ENCODE results near the gene CAPN10.

CAPN10 gene

DNA sequence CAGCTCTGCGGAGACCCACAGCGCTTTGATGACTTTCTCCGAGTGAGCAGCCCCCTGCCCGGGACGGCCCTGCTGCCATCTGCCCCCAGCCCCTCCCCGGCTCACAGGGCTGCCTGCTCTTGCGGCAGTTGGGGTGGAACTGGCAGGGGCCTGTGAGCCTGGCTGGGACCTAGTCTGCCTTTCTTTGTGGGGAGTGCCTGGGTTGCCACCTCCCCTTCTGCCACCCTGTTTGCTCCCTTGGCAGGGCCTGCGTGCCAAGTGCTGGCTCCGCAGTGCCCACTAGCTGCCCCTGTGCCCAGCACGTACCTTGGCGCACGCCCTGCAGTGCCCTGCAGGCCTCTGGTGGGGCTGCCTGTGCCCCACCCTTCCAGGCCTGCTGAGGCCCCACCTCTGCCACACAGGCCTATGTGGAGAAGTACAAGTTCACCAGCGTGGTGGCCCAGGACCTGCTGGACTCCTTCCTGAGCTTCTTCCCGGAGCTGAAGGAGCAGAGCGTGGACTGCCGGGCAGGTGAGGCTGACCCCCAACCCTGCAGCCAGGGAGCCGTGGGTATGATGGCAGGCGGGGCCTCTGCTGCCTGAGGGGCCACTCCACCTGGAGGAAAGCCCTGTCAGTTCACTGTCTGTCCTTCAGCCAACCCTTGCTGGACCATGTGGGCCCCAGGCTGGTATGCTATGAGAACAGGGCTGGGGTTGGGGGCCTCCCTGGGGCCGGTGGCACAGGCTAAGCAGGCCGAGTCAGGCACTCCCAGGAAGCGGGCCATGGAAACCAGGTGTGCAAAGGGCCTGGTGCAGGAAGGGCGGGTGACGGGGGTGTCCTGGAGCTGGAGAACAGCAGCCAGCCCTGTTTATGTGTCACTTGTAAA, 11.2 kb upstream of the CAPN10 start:
- no peak for DNase-seq

DNA sequence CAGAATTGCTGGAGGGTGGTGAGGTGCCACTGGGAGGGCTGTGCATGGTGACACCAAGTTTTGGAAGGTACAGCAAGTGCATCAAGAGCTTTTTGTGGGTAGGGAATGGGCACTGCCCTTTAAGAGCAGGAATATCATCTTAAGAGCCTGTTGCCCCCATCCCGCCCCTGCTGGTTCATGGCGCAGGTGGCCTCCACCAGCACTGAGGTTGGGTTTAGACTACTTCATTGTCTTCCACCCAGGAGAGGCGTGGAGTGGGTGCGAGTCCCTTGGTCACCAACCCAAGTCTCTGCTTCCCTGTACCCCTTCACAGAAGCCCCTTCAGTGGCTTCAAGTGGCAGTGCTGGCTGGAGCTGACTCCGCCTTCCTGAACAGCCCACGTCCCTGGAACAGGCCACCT, 10.5 kb upstream of the CAPN10 start:
- DNase-seq = no peak

DNA sequence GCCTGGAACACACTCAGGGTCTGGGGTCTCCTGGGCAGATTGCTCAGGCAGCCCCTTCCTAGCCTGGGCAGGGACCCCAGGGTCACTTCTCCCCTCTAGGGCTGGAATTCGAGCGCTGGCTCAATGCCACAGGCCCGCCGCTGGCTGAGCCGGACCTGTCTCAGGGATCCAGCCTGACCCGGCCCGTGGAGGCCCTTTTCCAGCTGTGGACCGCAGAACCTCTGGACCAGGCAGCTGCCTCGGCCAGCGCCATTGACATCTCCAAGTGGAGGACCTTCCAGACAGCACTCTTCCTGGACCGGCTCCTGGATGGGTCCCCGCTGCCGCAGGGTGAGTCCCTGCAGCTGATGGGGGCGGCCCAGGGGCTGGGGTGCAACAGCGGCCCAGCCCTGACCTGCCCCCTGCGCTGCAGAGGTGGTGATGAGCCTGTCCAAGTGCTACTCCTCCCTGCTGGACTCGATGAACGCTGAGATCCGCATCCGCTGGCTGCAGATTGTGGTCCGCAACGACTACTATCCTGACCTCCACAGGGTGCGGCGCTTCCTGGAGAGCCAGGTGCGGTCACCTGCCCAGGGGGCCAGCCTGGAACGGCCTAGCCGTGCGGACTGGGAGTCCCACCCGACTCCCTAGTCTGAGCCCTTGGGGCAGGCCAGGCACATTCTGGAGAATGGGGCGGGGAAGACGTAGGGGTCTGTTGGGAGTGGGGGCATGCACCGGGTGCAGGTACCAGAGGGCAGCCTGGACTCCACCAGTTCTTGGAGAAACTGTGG, 9.9 kb upstream of the CAPN10 start:
- no peak for DNase-seq

DNA sequence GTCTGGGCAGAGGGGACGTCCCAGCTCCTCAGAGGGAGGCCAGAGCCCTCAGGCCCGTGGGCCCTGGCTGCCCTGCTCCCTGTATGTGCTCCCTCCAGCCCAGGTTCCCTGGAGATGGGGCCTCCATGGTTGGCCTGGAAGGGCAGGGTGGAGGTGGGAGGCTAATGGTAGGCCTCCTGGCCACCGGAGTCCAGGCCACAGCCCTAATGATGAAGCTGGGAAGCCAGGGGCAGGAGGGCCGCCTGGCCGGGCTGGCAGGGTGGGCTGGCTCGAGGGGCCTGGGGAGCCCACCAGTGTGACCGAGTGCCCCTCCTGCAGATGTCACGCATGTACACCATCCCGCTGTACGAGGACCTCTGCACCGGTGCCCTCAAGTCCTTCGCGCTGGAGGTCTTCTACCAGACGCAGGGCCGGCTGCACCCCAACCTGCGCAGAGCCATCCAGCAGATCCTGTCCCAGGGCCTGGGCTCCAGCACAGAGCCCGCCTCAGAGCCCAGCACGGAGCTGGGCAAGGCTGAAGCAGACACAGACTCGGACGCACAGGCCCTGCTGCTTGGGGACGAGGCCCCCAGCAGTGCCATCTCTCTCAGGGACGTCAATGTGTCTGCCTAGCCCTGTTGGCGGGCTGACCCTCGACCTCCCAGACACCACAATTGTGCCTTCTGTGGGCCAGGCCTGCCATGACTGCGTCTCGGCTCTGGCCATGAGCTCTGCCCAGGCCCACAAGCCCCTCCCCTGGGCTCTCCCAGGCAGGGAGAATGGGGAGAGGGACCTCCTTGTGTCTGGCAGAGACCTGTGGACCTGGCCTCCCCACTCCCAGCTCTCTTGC, 9.0 kb upstream of the CAPN10 start:
- DNase-seq = no peak

DNA sequence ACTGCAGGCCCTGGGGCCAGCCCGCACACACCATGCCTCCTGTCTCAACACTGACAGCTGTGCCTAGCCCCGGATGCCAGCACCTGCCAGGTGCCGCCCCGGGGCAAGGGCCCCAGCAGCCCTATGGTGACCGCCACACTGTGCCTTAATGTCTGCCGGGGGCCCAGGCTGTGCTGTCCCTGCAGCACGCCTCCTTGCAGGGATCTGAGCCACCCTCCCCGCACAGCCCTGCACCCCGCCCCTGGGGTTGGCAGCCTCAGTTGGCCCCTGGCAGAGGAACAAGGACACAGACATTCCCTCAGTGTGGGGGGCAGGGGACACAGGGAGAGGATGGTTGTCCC, 8.5 kb upstream of the CAPN10 start:
- no peak for DNase-seq

DNA sequence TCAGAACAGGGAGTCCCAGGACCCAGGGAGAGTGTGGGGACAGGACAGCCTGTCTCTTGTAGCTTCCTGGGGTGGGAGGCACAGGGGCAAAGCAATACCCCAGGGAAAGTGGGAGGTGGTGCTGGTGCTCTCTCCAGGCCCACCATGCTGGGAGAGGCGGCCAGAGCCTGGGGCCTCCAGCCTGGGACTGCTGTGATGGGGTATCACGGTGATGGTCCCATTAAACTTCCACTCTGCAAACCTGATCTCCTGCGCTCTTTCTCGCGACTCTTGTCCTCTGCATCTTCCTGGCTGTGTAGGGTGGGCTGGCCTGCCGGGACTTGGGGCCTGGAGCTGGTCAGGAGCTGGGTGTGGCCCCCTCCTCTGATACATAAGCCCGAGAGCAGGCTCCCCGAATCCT, 8.0 kb upstream of the CAPN10 start:
- no peak for DNase-seq

DNA sequence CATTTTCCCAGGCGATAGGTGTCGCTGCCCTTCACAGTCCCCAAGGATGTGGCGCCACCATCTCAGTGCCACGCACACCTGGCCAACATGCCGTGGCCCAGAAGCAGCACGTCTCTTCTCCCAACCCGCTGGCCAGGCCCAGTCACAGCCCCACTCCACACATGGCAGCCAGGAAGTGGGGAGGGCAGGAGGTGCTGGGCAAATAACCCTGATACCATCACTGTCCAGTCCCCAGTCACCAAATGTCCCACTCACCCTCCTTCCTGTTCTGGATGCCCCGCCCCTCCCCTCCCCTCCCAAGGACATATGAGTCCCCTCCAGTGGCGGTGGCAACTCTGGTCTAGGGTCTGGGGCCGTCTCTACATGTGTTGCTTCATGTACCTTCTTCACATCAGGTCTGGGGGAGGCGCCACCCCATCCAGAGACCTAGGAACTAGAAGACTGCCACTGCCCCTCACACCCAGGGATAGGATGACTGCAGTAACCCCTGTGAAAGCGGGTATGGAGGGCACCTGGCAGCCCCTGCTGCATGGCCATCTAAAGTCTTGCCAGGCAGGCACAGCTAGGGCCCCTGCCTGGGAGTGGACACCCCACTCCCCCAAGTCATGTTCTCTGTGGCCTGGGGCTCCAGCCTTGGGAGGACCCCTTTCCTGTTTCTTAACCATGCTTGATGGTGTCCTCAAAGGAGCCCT, 7.3 kb upstream of the CAPN10 start:
- DNase-seq = no peak

DNA sequence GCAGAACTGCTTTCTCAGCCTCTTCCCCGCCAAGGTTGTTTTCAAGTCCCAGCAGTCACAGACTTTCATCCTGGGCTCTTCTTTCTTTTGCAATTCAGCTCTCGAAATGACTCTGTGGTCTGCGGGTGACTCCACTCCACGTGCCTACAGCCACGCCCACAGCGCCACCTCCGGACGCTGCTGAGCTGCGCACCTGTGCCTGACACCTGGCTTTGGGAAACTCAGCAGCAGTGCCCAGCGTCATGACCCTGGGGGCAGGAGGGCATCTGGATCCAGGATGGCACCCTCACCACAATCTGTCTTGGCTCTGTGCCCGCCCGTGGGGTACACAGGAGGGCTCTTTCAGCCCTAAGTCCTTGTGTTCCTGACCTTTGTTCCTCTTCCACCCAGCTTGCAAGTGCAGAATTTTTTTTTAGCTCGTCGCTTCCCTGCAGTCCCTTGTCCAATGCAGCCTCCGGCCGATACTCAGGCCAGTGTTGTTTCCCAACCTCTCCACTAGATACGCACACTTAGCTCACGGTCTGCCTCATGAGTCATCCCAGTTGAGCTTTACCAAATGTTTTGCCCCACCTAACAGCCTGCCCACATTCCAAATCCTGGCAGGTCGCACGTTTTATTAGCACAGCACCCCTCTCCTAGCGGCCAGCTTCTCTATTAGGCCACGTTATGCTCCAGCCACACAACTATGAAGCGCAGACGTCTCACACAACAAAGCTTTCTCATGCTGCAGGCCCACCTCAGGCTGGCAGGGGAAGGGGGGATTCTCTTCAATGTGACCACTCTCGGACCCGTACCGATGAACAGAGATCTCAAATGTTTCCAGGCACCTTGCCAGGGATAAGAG, 6.5 kb upstream of the CAPN10 start:
- DNase-seq = no peak

DNA sequence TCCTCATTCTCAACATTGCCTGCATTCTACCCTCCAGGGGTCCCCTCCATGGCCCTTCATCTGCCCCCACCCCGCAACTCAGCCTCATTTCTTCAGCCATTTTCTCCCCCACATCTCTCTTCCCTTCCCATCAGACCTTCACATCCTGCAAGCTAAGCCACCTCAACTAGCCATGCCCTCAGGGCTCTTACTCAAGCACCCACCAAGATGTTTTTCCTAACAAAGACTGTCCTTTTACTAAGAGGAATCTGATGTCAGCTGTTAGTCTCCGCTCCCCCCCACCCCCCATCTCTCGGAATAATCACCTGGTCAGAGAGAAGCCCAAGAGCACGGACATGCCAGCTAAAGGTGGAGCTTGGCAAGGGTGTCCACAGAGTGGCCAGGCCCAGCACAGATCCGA, 4.7 kb upstream of the CAPN10 start:
- no peak for DNase-seq

DNA sequence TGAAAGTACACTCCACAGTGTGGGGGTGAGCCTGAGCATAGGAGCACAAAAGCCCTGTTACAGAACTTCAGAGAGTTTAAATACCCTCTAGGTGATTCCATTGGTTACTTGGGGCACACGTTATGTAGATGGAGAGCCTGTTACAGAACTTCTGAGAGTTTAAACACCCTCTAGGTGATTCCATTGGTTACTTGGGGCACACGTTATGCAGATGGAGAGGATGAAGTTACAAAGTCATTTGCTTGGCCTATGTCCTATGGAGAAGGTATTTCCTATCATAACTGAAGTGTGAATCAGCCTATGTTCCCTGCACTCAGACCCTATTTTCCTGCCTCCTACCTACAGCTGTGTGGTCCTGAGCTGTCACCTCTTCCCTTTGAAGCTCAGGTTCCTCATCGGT, 3.8 kb upstream of the CAPN10 start:
- no peak for DNase-seq

DNA sequence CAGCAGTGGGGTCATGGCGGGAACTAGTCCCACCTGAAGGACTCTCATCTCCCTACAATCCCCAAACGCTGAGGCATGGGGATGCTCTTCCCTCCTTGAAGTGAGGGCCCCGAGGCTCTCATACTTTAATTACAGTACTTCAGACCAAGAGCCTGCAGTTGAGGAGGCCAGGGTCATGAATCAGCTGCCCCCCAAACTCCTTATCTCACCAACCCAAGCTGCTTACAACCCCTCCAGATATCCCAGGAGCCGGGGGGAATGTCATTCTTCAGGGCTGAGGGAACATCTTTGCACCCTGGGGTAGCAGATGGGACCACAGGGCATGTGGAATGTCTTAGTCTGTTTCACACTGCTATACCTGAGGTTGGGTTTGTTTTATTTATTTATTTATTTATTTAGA, 2.8 kb upstream of the CAPN10 start:
- no peak for DNase-seq

DNA sequence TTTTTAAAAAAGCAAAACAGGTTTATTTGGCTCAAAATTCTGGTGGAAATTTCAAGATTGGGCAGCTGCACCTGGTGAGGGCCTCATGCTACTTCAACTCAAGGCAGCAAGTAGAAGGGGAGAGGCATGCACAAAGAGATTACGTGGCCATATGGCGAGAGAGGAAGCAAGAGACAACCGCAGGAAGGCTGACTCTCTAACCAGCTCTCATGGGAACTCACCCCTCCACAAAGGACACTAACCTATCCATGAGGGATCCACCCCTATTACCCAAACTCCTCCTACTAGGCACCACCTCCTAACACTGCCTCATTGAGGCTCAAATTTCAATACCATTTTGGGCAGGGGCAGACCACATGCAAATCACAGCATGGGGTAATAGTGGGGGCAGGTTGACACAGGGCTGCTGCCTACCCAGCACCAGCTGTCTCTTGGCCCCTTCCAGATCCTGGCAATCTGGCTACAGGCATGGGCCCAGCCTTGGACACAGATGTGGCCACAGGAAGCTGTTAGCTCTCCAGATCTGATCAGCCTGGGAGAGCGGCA, 2.0 kb upstream of the CAPN10 start:
- DNase-seq = no peak

DNA sequence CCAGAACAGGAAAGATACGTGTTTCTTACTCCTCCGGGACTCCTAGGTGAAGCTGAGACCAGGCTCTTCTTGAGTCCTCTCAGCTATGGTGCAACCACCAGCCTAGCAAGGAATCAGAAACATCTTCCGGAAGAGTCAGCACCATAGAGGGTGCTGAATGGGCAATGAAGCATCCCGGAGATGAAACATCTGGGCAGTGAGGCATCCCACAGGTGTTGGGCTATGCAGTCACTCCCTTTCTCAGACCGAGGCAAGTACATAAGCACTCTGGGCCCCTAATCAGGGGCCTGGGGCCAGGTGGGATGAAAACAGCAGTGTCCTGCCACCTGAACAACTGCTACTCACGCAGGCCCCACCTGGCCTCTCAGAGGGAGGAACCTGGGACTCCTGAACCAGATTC, 1.4 kb upstream of the CAPN10 start:
- DNase-seq = no peak

DNA sequence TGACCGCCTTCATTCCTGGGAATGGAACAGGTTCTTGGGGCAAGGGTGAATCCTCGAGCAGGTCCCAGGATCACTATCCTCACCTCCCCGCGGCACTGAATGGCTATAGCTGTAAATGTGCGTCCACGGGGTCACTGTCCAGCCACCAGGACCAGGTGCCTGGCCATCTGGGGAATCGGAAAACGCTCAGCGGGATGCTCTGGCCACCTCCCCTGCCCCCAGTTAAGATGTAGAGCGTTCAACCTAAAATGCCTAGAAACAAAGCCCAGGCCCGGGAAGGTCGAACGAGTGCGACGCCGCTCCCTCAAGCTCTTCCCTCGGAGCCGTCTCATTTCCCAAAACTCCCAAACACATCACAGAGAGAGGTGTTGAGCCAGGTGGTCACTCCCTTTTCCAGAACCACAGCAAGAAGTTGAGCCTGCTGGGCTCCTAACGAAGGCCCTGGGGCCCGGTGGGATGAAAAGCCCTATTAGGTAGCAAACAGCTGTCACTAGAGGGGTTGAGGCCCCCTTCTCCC, 795 bp upstream of the CAPN10 start:
- DNase-seq = no peak

DNA sequence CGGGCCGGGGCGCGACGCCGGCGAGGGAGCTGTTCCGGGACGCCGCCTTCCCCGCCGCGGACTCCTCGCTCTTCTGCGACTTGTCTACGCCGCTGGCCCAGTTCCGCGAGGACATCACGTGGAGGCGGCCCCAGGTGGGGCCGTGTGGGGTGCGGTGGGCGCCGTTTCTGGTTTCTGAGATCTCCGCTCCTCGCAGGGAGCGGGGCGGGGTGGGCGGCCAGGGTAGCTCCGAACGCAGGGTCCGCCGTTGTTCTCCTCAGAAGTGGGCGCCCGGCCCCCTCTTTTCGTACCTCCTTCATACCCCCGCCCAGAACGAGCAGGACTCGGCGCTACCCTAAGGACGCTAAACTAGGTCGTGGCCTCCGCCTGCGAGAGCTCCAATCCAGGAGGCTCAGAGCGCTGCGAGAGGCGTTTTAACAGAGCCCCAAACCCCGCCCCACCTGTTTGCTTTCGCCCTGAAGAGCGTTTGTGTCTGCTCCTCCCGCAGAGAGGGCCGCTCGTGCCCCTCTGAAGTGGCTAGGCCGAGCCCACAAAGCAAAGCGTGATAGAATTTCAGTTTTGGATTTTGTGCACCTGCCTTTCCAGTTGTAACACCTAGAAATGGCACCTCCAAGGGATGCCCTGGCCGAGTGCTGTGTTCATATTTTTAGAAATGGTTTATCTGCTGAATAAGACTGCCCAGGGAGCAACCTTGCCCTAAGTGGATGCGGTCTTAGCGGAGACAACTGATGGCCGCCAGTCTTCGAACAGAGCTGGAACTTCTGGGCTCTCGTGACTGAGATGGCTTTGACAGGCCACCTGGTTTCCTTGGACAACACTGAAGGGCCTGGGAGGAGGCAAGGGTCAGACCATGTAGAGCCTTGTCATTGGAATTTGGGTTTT, 626 bp downstream of the CAPN10 start:
- DNase-seq = peak; percentile 18

DNA sequence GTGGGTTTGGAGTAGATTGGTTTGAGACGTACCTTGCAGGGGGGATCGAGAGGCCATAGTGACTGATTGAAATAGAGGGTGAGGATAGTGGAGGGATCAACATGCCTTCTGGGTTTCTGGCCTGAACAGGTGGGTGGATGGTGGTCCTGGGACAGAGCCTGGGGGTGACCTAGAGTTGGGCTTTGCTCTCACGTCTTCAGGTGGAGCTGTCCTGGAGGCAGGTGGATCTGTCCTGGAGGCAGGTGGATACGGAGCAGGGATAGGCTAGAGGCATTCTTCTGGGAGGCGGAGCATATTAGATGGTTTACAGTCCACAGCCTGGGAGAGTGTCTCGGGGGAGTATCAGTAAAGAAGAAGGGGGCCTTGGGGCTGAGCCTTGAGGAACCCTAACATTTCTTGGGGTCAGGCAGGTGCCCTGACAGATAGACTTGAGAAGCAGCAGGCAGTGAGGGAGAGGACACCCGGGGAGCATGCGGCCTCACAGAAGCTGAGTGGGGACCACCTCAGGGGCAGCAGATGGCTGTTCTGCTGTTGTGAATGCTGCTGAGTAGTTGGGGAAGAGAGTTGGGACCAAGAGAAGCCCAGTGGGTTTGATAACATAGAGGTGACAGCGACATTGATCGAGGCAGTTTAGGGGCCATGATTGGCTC, 1.6 kb downstream of the CAPN10 start:
- DNase-seq = no peak

DNA sequence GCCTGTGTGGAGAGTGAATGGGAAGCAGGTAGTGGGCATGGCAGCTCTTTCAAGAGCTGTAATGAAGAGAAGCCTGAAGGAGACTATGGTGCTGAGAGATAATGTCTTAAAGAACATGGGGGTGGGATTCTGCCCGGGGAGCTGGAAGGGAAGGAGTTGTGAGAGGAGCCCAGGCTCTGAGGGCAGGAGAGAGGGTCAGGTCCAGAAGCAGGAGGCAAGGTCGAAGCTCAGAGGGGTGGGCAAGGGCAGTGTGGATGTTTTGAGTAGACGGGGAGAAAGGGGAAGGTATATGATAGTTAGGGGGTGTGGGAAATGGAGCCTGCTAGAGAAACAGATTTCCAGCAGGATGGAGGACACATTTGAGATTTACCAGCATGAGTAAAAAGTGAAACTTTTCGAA, 2.1 kb downstream of the CAPN10 start:
- no peak for DNase-seq

DNA sequence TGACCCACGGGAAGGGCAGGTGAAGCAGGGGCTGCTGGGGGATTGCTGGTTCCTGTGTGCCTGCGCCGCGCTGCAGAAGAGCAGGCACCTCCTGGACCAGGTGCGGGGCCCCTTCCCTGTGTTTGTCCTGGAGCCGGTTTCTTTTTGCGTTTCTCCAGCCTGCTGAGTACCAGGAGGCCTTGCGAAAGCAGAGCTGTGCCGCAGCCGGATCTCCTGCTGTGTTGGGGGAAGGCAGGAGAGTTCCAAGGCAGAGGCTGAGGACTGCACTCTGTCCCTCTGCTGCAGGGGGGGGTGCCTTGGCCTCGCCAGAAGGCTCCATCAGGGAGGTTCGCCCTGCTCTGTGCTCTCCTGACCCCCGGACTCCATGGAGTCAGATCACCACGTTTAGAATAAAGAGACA, 2.8 kb downstream of the CAPN10 start:
- no peak for DNase-seq

DNA sequence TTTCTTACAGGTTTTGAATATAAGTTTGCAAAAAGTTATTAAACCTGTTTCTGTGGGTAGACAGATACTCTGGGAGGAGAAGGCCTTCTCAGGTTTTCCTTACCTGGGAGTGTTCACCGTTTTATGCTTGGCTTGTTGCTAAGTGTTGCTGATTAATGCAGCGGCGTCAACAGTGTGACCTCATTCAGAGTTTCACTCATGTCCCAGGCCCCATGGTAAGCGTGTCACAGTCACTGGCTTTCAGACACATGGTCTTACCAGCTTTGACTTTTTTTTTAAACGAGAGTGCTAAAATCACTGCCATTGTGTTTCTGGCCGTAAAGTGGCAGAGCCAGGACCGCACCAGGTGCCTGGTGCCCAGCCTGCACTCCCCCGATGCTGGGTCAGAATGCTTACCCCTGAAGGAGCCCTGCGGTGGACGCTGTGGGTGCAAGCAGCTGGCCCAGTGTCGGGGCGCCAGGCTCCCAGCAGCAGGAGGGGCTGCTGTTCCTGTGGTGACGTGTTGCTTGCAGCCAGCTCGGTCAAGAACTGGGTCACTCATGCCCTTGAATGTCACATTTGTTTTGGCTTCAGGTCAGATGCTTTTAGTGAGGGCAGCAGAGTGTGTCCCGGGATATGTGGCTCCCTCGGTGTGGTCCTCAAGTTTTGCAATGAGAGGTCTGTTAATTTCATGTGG, 3.5 kb downstream of the CAPN10 start:
- peak; percentile 18 for DNase-seq
